ENCODE results near the gene AHNAK2.

DNA sequence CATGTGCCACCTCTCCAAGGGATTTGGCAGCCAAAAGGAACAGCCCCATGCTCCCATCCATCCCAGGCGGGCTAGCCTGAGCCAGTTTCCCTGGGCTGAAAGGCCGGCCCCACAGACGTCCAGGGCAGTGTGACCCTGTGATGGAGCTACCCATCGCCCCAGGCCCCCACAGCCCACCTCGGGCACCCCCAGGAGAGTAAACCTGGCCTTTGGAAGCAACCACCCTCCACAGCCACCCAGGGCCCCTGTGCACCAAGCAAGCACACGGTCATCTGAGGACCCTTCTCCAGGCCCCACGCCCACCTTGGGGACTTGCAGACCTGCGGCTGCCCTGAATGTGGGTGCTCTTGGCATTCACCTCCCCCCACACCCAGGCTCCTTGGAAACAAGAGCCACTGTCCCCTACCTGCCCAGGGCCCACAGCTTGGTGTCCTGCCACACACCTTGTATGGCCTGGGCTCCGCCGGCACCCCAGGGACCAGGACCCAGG is 8.4 kb downstream of the AHNAK2 start:
- TF ChIP-seq, protein P1, sequence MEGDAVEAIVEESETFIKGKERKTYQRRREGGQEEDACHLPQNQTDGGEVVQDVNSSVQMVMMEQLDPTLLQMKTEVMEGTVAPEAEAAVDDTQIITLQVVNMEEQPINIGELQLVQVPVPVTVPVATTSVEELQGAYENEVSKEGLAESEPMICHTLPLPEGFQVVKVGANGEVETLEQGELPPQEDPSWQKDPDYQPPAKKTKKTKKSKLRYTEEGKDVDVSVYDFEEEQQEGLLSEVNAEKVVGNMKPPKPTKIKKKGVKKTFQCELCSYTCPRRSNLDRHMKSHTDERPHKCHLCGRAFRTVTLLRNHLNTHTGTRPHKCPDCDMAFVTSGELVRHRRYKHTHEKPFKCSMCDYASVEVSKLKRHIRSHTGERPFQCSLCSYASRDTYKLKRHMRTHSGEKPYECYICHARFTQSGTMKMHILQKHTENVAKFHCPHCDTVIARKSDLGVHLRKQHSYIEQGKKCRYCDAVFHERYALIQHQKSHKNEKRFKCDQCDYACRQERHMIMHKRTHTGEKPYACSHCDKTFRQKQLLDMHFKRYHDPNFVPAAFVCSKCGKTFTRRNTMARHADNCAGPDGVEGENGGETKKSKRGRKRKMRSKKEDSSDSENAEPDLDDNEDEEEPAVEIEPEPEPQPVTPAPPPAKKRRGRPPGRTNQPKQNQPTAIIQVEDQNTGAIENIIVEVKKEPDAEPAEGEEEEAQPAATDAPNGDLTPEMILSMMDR (IDR thresholded peaks at IDR 0.05): no peak
- TF ChIP-seq POLR2A (IDR thresholded peaks at IDR 0.05): no peak
